GM12878 (cell line): ENCODE measurements around the gene SORBS1. TPM values are rescaled to one million over a fixed set of nuclear protein-coding genes. Genes with fewer than 3 reads are reported as not detected.

Experiments
- ATAC-seq: fragments of 200-7000 bp; cut with Tn5 transposase; 3 replicates; pipeline ENCODE4 v1.9.1; 2020; ENCODE audit warnings: mild to moderate bottlenecking, moderate library complexity
- BruUV-seq: library from RNA; stranded (reverse); fragments of 400-500 nt; replicated peaks from 2 replicates; lab custom pipeline; 2021; lab: Mats Ljungman, UMichigan
- CTCF ChIA-PET: fragments of 300-600 bp; sonication (Branson Sonifier 250); formaldehyde crosslinking; extraction: SDS; loops from one replicate; lab custom pipeline; 2021; ENCODE audit warnings: inconsistent platforms; lab: Yijun Ruan, JAX
- POLR2A ChIA-PET: fragments of 350-600 bp; formaldehyde crosslinking; extraction: SDS; loops from one replicate; lab custom pipeline; 2021; ENCODE audit warnings: inconsistent platforms; lab: Charles Lee
- RAD21 ChIA-PET: fragments of 300-600 bp; sonication (Branson Sonifier 250); formaldehyde crosslinking; loops from one replicate; lab custom pipeline; 2023; ENCODE audit warnings: antibody characterized with exemption; ENCODE audit not compliant: unreplicated experiment; lab: Charles Lee
- SMC1A ChIA-PET: fragments of 300-600 bp; sonication (Branson Sonifier 250); formaldehyde crosslinking; loops from one replicate; lab custom pipeline; 2023; ENCODE audit not compliant: unreplicated experiment, uncharacterized antibody; lab: Charles Lee
- DNase-seq: peaks from one replicate; pipeline ENCODE4 v3.0.0-alpha.2; 2011; ENCODE audit warnings: low read depth, low spot score
- FAIRE-seq: peaks from 3 replicates; lab custom pipeline; 2011; peaks lifted over from hg19 to GRCh38; lab: Jason Lieb, UNC
- H2AFZ ChIP-seq: 2 replicates; pipeline ENCODE4 v1.6.0; 2011; ENCODE audit warnings: low read depth, low read length, control low read depth; ENCODE audit not compliant: control insufficient read depth
- H3K27ac ChIP-seq: 2 replicates; pipeline ENCODE4 v1.5.1; 2011; ENCODE audit warnings: control low read depth; ENCODE audit not compliant: control insufficient read depth, insufficient read depth
- H3K27me3 ChIP-seq, 2 experiments: replicated peaks in 1 of 2; 2 replicates each; pipeline versions ENCODE4 v1.6.0 to v1.6.1; 2011; ENCODE audit warnings: low read length in 1 of 2; ENCODE audit not compliant: control insufficient read depth in 2 of 2, insufficient read depth in 2 of 2
- H3K36me3 ChIP-seq, 2 experiments: 2 replicates each; pipeline ENCODE4 v1.5.1; 2011; ENCODE audit warnings: low read length in 1 of 2; ENCODE audit not compliant: control insufficient read depth in 2 of 2, insufficient read depth in 2 of 2
- H3K4me1 ChIP-seq: 2 replicates; pipeline ENCODE4 v1.6.1; 2011; ENCODE audit warnings: mild to moderate bottlenecking, low read length, moderate library complexity, mixed read lengths; ENCODE audit not compliant: control insufficient read depth, insufficient read depth
- H3K4me2 ChIP-seq: 2 replicates; pipeline ENCODE4 v1.6.0; 2011; ENCODE audit warnings: control low read depth; ENCODE audit not compliant: control insufficient read depth, insufficient read depth
- H3K4me3 ChIP-seq: fragments of 200-600 bp; sonication (generic); 2 replicates; pipeline ENCODE4 v1.5.1; 2016
- H3K79me2 ChIP-seq: 2 replicates; pipeline ENCODE4 v1.6.0; 2011; ENCODE audit warnings: low read length; ENCODE audit not compliant: control insufficient read depth, insufficient read depth
- H3K9ac ChIP-seq: 2 replicates; pipeline ENCODE4 v1.8.0; 2011; ENCODE audit warnings: low read length, control low read depth, mixed read lengths; ENCODE audit not compliant: control insufficient read depth, insufficient read depth
- H3K9me3 ChIP-seq: replicated peaks from 3 replicates; pipeline ENCODE4 v1.5.1; 2011; ENCODE audit warnings: mild to moderate bottlenecking, low read length; ENCODE audit not compliant: control insufficient read depth, insufficient read depth
- H4K20me1 ChIP-seq: 2 replicates; pipeline ENCODE4 v1.6.0; 2011; ENCODE audit not compliant: control insufficient read depth, insufficient read depth
- ATF7 ChIP-seq: fragments of 450-650 bp; IDR thresholded peaks from 2 replicates; pipeline ENCODE4 v1.6.1; 2016; ENCODE audit warnings: low read depth, mild to moderate bottlenecking
- BHLHE40 ChIP-seq, 2 experiments: fragments of 450-650 bp in 1 of 2; IDR thresholded peaks; 2 replicates each; pipeline ENCODE4 v1.6.1; 2011 to 2017; ENCODE audit warnings: low read depth in 2 of 2, borderline replicate concordance in 1 of 2, improper control_type of control experiment in 1 of 2, low read length in 1 of 2, mild to moderate bottlenecking in 1 of 2
- MEF2B ChIP-seq: fragments of 450-650 bp; IDR thresholded peaks from 2 replicates; pipeline ENCODE4 v1.6.1; 2018; ENCODE audit warnings: mild to moderate bottlenecking, moderate library complexity; ENCODE audit not compliant: partially characterized antibody, poor library complexity, severe bottlenecking
- MTA3 ChIP-seq: IDR thresholded peaks from 2 replicates; pipeline ENCODE4 v1.6.1; 2012; ENCODE audit warnings: low read length, inconsistent platforms, borderline replicate concordance
- NFXL1 ChIP-seq: fragments of 450-650 bp; IDR thresholded peaks from 2 replicates; pipeline ENCODE4 v1.6.1; 2017; ENCODE audit warnings: antibody characterized with exemption, mild to moderate bottlenecking, borderline replicate concordance
- NFYA ChIP-seq: IDR thresholded peaks from 2 replicates; pipeline ENCODE4 v1.6.1; 2011; ENCODE audit warnings: low read depth, mild to moderate bottlenecking, low read length, improper control_type of control experiment, borderline replicate concordance
- NR2C1 ChIP-seq: fragments of 450-650 bp; IDR thresholded peaks from 2 replicates; pipeline ENCODE4 v1.6.1; 2017; ENCODE audit warnings: antibody characterized with exemption, mild to moderate bottlenecking, moderate library complexity
- PRDM15 ChIP-seq: fragments of 450-650 bp; formaldehyde crosslinking; IDR thresholded peaks from 2 replicates; pipeline ENCODE4 v1.4.0; 2020; ENCODE audit warnings: mild to moderate bottlenecking, moderate library complexity
- RAD21 ChIP-seq: IDR thresholded peaks from 2 replicates; pipeline ENCODE4 v1.6.1; 2011; ENCODE audit warnings: mild to moderate bottlenecking, low read depth, low read length, moderate library complexity; ENCODE audit not compliant: insufficient read depth
- SIX5 ChIP-seq: IDR thresholded peaks from 2 replicates; pipeline ENCODE4 v1.6.1; 2011; ENCODE audit warnings: mild to moderate bottlenecking, low read depth, low read length, moderate library complexity; ENCODE audit not compliant: severe bottlenecking
- SMC3 ChIP-seq: IDR thresholded peaks from 2 replicates; pipeline ENCODE4 v1.6.1; 2011; ENCODE audit warnings: low read length, improper control_type of control experiment, borderline replicate concordance
- STAT1 ChIP-seq: fragments of 450-650 bp; conservative IDR thresholded peaks from 2 replicates; pipeline ENCODE4 v1.6.1; 2014; ENCODE audit warnings: antibody characterized with exemption, mild to moderate bottlenecking
- ZNF24 ChIP-seq: fragments of 450-650 bp; IDR thresholded peaks from 2 replicates; pipeline ENCODE4 v1.6.1; 2017; ENCODE audit warnings: antibody characterized with exemption, mild to moderate bottlenecking
- WGBS: methylation state at CpG from one replicate; pipeline ENCODE4 v1.1.6; 2016; ENCODE audit warnings: low lambda C conversion rate; ENCODE audit not compliant: insufficient replicate concordance, insufficient coverage; ENCODE audit errors: missing lambda C conversion rate; 5-methylcytosine and 5-hydroxymethylcytosine counted together
- in situ Hi-C: fragments of 300-500 bp; cut with MboI; formaldehyde crosslinking; loops from 9 replicates; pipeline ENCODE4 v1.14.3; 2018; ENCODE audit warnings: mixed read lengths
- intact Hi-C: fragments of 100-400 bp; cut with micrococcal nuclease; formaldehyde crosslinking; loops from one replicate; pipeline ENCODE4 v1.14.2; 2022; ENCODE audit not compliant: unreplicated experiment
- polyA plus RNA-seq, 11 experiments: library from polyadenylated mRNA; depleted of rRNA in 4 of 11; unstranded in 6 of 11; stranded (reverse) in 5 of 11; fragments of >200 nt; fragmentation: Nextera tagmentation in 4 of 11; fragmentation: Illumina TruSeq in 1 of 11; extraction: Ambion mirVana in 4 of 11; extraction: Trizol in 1 of 11; gene quantifications; 1 replicate in 1 of 11; 2 replicates in 10 of 11; pipeline versions ENCODE4 v1.2.1 to v1.2.3, GENCODE V29; 2011 to 2016; ENCODE audit warnings: inconsistent platforms in 2 of 11, missing spikeins in 2 of 11, low read depth in 1 of 11
- total RNA-seq, 4 experiments: library from RNA; depleted of rRNA in 3 of 4; stranded (reverse); fragments of >200 nt in 3 of 4; fragmentation: Illumina TruSeq in 1 of 4; extraction: Trizol in 1 of 4; gene quantifications; 2 replicates each; pipeline versions ENCODE4 v1.2.1 to v1.2.3, GENCODE V29; 2013 to 2021
- TF ChIP-seq, protein P1 (sequence below): IDR thresholded peaks from 2 replicates; pipeline ENCODE4 v1.6.1; 2012; ENCODE audit warnings: mild to moderate bottlenecking, low read depth, low read length

Gene SORBS1
- total and polyA plus RNA-seq, 10 of the 15 experiments (the other 5 are each of a cell fraction or from before 2014, with no cell fraction given): 0.13 to 0.75 (median 0.39) TPM

- TF ChIP-seq, protein P1, sequence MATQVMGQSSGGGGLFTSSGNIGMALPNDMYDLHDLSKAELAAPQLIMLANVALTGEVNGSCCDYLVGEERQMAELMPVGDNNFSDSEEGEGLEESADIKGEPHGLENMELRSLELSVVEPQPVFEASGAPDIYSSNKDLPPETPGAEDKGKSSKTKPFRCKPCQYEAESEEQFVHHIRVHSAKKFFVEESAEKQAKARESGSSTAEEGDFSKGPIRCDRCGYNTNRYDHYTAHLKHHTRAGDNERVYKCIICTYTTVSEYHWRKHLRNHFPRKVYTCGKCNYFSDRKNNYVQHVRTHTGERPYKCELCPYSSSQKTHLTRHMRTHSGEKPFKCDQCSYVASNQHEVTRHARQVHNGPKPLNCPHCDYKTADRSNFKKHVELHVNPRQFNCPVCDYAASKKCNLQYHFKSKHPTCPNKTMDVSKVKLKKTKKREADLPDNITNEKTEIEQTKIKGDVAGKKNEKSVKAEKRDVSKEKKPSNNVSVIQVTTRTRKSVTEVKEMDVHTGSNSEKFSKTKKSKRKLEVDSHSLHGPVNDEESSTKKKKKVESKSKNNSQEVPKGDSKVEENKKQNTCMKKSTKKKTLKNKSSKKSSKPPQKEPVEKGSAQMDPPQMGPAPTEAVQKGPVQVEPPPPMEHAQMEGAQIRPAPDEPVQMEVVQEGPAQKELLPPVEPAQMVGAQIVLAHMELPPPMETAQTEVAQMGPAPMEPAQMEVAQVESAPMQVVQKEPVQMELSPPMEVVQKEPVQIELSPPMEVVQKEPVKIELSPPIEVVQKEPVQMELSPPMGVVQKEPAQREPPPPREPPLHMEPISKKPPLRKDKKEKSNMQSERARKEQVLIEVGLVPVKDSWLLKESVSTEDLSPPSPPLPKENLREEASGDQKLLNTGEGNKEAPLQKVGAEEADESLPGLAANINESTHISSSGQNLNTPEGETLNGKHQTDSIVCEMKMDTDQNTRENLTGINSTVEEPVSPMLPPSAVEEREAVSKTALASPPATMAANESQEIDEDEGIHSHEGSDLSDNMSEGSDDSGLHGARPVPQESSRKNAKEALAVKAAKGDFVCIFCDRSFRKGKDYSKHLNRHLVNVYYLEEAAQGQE: no peak
- TF ChIP-seq ZNF24: no peak
These were observed 118.8 kb downstream of the SORBS1 start (continued) for GRCh38 chr10:95442341-95442740.

- Histone ChIP-seq H3K36me3 (no peaks in the 10 kb centered on the region), H3K9ac (no peak overlapping the region), H3K4me1 (peaks cover 9% of the 10 kb centered on the region), H3K27ac (no peak overlapping the region), H2AFZ (no peak overlapping the region), H3K9me3 (no peaks in the 10 kb centered on the region), H3K4me2 (no peak overlapping the region), H3K27me3 (no peaks in the 10 kb centered on the region; a peak in 2 of 4 replicates), H3K79me2 (no peaks in the 10 kb centered on the region), H4K20me1 (no peaks in the 10 kb centered on the region), H3K4me3 (no peak overlapping the region)
- ChIA-PET CTCF (interaction anchor here (0.9 to 11.7 kb wide), 8 partner anchors 9 to 308 kb away, joined by 3 to 204 read pairs (median 4); no protein-coding TSS in a partner anchor), RAD21 (interaction anchor here (0.7 to 7.2 kb wide), 5 partner anchors 16 to 253 kb away, joined by 3 to 59 read pairs (median 3); no protein-coding TSS in a partner anchor), SMC1A (interaction anchor here (0.6 to 11.5 kb wide), 5 partner anchors 10 to 163 kb away, joined by 3 to 122 read pairs (median 4); no protein-coding TSS in a partner anchor), POLR2A (interaction anchor here (0.9 to 1.0 kb wide), 2 partner anchors 47 to 66 kb away, joined by 3 to 4 read pairs; no protein-coding TSS in a partner anchor)
- BruUV-seq: no TSS peak
- DNase-seq (no peak), ATAC-seq (peak; percentile 35), FAIRE-seq (no peak)
- in situ Hi-C loops (no loop called here), intact Hi-C loops (no loop called here)
- TF ChIP-seq BHLHE40 (IDR thresholded peaks at IDR 0.05; ENCODE audit: borderline replicate concordance in 1 of 2, low read depth in 2 of 2, low read length in 1 of 2): no peak; a peak in 1 of 4 replicates
- TF ChIP-seq MTA3: no peak
- TF ChIP-seq RAD21: no peak
- no peak for TF ChIP-seq STAT1
- TF ChIP-seq NFXL1: no peak
- TF ChIP-seq NR2C1: no peak
- TF ChIP-seq MEF2B: no peak
- TF ChIP-seq SIX5: no peak
- TF ChIP-seq ATF7: no peak
- no peak for TF ChIP-seq NFYA
- TF ChIP-seq SMC3: no peak
- no peak for TF ChIP-seq PRDM15 (CRISPR knock-in tag)
- 0% methylated on average over 2 of the region's 2 CpGs for WGBS
These were observed 119.6 kb downstream of the SORBS1 start for GRCh38 chr10:95441547-95441923.
